Cardiac septum (tissue), 1 donor: ENCODE measurements around the gene RTL9. TPM values are rescaled to one million over a fixed set of nuclear protein-coding genes. Genes with fewer than 3 reads are reported as not detected.
"Not testable (repeated sequence)": the region's sequence is repeated elsewhere in the genome, so short reads cannot be mapped to it uniquely, and the experiment has no call there.

ENCODE experiments used
- DNase-seq: peaks from one replicate; pipeline ENCODE4 v3.0.0-alpha.2; 2020; ENCODE audit warnings: low spot score
- intact Hi-C: fragments of 100-400 bp; cut with DNase I; formaldehyde crosslinking; loops from one replicate; pipeline ENCODE4 v1.14.0; 2022
- long read RNA-seq: library from polyadenylated mRNA; unstranded; transcript quantifications from one replicate; pipeline ENCODE4 v2.0.0, GENCODE V29; 2021
- total RNA-seq: library from RNA; stranded (reverse); fragmentation: NEBNext Ultra II Directional; extraction: Animal tissue kit (Norgen Biotek cat#: 25700); gene quantifications from one replicate; pipeline ENCODE4 v1.2.1, GENCODE V29; 2021
- donor health status: DM: no; HTN: no; CAD: no.

RTL9 gene
- total RNA-seq, result 0.35 TPM
- long read RNA-seq, result 0 reads

DNA sequence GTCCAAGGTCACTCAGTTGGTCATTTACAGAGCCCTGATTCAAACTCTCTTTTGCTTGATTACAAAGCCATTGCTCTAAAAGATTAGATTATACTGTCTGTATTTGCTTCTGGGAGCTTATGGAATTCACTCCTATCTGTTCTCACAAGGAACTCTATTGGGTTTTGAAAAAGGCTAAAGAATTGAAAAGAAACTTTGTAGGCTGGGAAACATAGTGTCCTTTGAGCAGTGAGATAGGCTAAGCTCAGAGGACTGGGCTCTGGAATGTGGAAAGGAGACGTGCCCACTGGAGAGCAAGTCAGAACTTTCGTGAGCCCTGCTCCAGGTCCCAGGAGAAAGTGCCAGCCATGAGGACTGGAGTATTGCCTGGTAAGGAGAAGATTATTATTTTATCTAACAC lies at the start of gene RTL9:
Gene RTL9 (plus strand): TSS at position 301 of the 400 bp plus-strand sequence. CDS start 91,770 bp downstream, outside the sequence.
- no peak for DNase-seq
- intact Hi-C loops, result no loop called here

DNA sequence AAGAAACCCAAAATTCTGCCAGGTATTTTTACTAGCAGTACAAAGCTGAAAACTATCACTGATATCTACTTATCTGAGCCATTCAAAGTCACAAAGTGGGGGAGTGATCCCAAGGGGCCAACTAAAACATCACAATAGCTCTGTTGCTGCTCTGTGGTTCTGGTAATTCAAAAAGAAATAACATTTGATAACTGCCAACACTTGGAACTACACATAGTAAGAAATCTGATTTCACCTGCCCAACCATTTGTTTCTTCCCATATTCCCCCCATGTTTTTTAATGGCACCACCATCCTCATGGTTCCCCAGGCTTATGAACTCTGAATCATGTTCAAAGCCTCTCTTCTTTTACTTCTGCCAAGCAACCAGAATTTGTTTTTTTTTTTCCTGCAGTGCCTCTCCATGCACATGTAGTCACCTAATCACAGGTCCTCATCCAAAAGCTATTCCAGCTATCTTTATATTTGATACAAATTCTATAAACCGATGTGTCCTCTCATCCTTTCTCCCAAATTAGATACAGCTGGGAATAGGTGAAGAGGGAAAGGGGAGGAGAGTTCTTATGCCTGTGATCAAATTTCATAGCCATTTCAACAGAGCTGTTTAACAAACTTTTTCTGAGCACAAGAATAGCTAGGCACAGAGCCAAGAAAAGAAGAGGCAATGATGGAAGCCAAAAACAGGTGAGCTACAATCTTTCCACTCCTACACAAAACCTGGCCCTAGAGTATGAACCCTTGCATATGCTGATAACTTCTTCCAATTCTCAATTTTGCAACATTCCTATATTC lies 48.5 kb upstream of the RTL9 start:
- intact Hi-C loops, result no loop called here
- no peak for DNase-seq

DNA sequence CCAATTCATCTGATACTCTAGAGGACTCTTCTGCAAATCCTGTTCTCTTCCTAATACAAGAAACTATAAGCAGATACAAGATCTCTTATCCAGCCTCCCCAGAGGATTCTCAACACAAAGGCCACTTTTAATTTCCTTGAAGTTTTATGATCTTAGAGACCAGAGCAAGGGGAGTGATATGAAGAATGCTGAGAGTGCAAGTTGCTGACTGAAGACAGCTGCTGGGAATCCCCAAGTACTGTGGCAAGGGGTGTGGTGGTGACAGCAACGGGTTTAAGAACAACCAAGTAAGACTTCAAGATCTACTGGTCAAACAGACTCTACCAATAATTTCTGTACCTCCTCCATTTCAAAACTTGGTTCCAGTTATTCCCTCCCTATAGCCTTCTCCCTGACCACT lies 47.8 kb upstream of the RTL9 start:
- no peak for DNase-seq
- intact Hi-C loops, result no loop called here

DNA sequence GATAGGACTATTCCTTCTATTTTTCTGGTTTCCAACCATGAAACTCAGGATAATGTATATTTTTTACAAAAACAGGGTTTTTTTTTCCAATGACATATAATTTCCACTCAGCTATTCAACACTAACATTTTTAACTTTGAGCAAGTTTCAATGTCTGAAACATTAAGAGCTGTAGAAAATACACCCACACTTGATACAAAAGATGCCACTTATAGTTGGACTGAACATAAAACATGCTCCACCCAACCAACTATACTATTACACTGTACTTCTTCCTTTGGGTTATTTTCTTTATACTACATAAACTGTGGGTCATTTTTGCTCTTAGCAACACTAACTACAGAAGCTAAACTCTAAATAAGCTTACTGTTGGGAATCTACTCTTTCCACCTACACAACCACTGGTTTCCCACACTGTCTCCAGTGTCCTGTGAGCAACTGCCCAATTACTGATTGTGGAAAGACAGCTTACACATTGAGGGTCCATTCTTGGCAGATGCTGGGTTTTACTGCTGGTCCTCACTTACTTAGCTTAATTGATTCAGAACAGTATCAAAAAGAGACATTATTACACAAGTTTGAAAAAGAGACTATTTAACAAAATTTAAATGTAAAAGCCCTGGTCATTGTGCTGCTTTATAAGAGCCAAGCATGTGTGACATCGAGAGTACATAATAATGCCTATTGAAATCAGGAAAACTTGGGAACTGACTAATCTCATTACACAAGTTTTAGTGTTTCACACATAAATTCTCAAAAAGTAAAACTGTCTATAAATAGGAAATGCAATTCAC lies 47.0 kb upstream of the RTL9 start:
- DNase-seq, result no peak
- intact Hi-C loops, result no loop called here

DNA sequence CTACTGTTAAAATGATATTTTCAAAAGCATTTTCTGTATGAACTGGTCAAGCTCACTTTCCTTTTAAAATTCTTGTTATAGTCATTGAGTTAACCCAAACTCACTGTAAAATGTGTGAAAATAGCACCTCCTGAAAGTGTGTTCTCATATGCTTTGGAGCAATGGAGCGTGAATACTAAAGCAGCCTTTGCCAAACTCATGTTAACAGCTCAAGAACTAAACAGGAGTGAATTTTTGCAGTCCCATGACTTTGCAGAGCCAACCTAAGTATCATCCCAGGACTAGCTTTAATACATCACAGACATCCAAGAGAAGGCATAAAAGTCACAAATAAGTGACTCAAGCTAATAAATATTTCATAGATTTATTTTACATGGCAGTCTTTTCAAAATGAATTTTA lies 43.1 kb upstream of the RTL9 start:
- no peak for DNase-seq
- intact Hi-C loops, result loop anchor here (5.0 kb wide), 1 partner anchor 133 kb away; no protein-coding TSS in a partner anchor

DNA sequence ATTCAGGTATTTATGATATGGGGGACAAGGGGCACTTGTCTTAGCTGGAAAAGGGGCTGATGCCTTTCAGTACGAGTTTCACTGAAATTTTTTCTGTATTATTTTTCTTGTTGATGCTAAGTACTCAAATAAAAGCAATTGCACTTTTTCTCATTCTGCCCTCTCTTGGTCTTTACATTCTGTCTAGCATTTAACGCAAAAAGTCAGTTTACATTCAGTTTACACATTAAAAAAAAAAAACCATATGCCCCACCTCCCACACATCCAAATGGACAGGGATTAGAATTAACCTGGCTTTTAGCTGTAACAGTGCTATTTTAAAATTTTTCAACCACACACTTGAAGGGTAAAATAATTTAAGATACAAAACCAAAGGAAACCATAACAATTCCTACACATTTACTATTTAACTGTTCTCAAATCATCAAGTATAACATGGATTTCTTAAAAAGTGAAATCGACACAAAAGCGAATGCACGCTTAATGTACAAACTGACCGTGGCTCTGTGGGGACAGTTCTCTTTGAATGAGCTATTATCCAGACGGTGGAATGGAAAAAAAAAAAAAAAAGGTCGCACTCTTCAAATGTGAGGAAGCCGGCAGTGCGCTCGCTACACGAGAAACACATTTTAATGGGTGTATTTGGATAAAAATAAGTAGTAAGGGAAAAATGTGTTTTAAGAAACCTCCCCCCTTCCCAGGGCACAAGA lies 42.1 kb upstream of the RTL9 start:
- no peak for DNase-seq
- intact Hi-C loops, result loop anchor here (5.0 kb wide), 1 partner anchor 134 kb away; no protein-coding TSS in a partner anchor

DNA sequence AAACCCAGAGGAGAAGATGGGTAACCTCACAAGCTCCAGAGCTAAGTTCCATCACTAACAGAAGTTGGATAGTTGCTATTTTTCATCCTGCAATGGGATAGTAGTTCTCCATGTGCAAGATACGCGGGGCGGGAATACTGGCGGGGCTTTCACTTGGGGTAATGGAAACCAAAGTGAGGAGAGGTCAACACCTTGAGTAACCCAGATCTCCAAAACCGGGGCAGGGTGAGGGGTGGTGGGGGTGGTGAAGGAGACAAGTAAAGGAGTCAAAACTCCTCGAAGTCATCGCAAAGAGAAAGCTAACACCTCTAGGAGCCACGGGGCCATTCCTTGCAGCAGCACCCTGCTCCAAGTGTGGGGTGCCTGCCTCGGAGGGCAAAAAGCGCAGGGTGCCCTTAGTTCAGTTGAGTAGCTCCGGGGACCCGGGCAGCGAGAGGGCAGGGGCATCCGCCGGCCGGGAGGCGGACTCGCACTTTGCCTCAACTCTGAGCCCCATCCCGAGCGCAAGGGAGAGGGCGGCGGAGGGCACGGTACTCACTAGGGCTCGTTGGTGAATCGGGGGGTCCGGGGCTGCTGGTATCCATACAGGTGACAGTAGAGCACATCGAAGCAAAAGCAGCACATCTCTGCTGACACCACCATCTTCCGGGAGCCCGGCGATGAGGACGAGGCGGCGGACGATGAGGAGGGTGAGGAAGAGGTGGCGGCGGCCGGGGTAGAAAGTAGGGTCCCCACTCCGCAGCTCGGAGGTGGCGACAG lies 41.4 kb upstream of the RTL9 start:
- no peak for DNase-seq
- intact Hi-C loops, result loop anchor here (5.0 kb wide), 1 partner anchor 135 kb away; no protein-coding TSS in a partner anchor

DNA sequence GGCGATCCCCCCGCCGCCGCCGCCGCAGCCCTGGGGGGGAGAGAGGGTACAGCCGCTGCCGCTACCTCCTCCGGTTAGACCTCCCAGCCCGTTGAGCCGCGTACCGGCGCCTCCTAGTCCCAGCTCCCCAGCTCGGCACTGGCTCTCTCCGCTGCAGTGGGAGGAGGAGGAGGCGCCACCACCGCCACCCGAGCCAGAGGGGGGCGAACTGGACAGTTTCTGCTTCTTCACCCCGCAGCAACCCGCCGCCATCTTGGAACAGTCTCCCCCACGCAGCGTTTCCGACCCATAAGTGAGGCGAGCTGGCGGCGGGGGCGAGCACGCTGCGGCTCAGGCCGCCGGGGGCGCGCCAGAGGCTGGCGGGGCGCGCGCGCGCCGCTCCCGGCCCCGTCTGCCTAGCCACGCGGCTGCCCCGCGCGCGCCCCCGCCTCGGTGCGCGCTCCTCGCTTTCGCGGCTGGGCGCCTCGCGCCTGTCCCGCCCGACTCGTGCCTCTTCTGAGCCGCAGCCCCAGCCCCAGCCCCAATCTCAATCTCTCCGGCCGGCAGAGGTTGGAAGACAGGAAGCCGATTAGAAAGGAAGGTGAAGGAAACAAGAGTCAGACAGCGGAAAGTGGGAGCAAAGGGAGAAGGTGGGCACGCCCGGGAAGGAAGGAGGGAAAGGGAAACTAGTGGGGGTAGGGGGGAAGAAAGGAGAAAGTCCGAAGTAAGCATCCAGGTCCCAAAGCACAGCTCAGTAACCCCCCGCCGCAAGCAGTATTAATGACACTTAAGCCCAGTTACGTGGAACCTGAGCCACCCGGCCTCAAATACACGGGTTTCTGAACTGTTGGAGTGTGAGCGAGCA lies 40.6 kb upstream of the RTL9 start, which contains the start of gene AMMECR1:
Gene AMMECR1 (minus strand): TSS at position 266 of the 844 bp plus-strand sequence. CDS start 14 bp downstream, at position 252.
- intact Hi-C loops, result loop anchor here (5.0 kb wide), 1 partner anchor 136 kb away; no protein-coding TSS in a partner anchor
- peak; percentile 82 for DNase-seq

DNA sequence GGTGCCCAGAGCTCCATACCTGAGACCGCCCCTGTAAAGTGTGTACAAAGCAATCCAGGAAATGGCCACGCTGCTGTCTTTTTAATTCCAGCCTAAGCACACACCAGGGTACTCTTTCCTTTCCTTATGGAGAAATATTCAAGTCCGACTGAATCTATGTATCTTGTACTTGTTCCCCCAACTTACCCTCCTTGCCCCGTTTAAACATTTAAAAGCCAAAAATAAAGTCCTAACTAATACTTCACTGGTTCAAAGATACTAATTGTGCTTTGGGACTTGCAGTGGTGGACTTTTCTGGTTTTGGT lies 40.0 kb upstream of the RTL9 start:
- no peak for DNase-seq
- intact Hi-C loops, result loop anchor here (5.0 kb wide), 1 partner anchor 136 kb away; no protein-coding TSS in a partner anchor

DNA sequence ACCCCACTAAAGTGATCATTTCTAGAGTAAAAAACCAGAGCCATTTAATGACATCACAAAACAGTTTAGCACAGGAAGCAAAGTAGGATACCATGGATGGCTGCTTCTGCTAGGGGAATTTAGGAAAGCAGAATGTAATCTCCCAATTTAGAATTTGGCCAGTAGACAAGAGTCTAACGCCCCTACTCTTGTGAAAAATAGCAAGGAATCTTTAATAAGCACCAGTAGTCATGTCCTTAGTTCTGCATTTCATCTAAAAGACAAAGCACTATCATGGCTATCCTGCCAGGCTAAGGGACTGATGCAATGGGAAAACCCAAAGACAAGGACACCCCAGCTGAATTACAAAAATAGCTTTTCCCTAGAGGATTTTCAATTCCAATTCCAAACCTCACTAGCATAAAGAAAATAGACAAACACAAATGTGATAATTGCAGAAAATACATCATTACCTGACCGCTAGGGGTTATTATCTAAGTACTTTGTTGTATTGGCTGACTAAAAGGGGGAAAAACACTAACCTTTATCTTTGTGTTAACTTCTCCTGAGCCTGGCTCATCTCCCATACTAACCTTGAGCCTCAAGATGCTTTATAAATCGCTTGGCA lies 38.2 kb upstream of the RTL9 start:
- DNase-seq, result no peak
- intact Hi-C loops, result no loop called here

DNA sequence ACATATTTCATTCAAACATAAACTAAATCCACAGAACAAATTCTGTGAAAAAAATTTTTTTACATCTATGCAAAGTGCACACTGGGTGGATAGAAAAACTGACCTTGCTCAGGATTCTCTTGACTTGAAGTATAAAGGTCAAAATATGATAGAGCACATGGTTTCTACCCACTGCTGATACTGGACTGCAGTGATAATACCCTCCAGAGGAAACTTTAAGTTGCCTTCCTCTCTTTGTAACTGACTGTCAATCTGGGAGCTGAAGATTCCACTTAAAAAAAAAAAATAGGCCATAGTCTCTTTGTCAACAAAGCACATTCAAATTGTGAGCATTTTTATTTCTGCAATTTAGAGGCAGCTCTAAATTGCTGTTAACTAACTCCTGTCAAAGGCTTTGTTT lies 37.6 kb upstream of the RTL9 start:
- intact Hi-C loops, result no loop called here
- no peak for DNase-seq

DNA sequence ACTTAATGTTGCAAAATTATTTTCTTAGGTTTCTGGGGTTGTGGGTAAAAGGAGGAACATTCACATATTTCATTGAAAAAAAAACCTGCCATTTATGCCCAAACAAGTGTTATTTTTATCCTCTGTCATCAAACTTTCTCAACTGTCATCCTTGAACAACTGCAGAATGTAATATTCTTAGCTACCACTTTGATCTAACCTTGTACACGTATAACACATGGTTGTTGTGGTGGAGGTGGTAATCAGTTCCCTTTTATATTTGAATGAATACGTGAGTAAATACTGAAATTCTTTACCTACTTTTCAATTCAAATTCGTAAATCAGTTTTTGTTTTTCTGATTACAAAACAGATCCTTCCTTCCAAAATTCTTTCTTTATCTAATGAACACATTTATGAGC lies 37.0 kb upstream of the RTL9 start:
- DNase-seq, result no peak
- intact Hi-C loops, result no loop called here

DNA sequence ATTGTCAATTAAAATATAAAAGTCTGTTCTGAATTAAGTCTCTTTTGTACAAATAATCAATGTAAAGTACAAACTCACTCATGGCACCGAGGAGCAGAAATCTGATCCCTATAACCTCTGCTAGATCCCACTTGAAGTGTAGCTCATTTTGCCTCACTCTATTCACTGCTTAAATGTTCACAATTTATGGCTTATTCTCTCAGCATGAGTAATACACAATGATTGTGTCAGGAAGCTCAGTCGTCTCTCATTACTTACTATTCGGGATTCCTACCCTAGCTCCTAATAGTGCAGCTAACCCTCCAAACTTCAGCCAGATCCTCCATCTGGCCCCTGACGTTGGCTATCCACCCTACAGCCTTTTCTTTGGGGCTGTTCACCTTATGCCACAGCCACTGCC lies 36.0 kb upstream of the RTL9 start:
- DNase-seq, result no peak
- intact Hi-C loops, result no loop called here

DNA sequence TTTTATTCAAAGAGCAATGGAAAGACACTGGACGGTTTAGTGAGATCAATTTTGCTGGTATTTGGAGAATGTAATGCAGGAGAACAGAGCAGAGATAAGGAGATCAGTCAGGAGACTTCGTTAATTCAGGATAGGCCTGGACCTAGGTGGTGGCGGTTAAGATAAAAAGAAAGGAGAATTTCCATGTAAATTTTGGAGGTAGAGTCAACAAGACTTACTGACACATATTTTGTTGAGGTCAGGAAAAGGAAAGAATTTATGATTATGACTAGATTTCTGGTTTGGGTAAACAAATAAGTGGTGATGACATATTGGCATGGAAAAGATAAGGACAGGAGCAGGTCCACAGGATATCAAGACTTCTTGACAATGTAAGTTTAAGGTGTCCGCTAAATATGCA lies 31.9 kb upstream of the RTL9 start:
- no peak for DNase-seq
- intact Hi-C loops, result no loop called here

DNA sequence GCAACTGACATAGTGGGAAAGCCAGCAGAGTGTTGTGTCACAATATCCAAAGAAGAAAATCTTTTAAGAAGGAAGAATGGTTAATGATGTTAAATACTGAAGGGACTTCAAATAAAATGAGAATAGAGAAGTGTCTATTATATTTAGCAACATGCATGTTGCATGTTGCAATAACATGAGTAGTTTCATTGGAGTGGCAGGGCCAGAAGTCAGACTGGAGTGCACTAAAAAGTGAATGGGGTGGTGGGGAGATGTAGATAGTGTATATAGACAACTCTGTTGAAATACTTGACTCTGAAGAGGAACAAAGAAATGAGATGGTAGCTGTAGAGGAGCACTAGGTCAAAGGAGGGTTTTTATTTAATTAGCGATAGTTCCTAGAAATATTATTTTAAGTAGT lies 31.3 kb upstream of the RTL9 start:
- no peak for DNase-seq
- intact Hi-C loops, result no loop called here

DNA sequence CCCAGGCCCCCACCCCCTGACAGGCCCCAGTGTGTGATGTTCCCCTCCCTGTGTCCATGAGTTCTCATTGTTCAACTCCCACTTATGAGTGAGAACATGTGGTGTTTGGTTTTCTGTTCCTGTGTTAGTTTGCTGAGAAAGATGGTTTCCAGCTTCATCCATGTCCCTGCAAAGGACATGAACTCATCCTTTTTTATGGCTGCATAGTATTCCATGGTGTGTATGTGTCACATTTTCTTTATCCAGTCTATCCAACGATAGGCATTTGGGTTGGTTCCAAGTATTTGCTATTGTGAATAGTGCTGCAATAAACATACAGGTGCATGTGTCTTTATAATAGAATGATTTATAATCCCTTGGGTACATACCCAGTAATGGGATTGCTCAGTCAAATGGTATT lies 30.0 kb upstream of the RTL9 start:
- intact Hi-C loops, DNase-seq: not testable (repeated sequence)

DNA sequence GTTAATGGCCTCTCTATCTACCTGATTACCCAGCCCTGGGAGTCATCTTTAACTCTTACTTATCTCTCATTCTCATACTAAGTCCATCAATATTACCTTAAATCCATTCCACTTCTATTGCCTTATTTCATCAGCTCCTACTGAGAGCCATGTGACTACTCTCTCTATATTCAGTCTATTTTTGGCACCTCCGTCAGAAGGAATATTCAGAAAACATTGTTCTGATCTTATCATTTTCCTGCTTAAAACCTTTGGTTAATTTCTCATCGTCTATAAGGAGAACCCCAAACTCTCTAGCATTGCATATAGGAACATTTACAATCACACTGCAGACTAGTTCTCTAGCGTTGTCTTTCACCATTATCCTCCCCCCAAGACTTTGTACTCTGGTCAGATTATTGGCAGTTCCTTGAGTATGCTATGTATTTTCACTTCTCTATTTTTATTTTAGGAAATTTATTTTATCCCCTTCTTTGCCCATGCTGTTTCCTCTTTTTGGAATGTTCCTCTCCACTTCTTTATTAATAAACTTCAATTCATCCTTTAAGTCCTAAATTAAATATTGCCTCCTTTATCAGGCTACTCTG lies 27.1 kb upstream of the RTL9 start:
- intact Hi-C loops, result no loop called here
- DNase-seq, result no peak

DNA sequence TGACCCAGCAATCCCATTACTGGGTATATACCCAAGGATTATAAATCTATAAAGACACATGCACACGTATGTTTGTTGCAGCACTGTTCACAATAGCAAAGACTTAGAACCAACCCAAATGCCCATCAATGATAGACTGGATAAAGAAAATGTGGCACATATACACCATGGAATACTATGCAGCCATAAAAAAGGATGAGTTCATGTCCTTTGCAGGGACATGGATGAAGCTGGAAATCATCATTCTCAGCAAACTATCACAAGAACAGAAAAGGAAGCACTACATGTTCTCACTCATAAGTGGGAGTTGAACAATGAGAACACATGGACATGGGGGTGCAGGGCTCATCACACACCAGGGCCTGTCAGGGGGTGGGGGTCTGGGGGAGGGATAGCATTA lies 25.2 kb upstream of the RTL9 start:
- DNase-seq, intact Hi-C loops: not testable (repeated sequence)
